ENCODE data around the gene MAP2K7.

MAP2K7 gene

GRCh38 chr19:7883105-7883504 is 20.6 kb upstream of the MAP2K7 start:
- DNase-seq (ENCODE audit: low spot score) (no peak), FAIRE-seq (no peak)

DNA sequence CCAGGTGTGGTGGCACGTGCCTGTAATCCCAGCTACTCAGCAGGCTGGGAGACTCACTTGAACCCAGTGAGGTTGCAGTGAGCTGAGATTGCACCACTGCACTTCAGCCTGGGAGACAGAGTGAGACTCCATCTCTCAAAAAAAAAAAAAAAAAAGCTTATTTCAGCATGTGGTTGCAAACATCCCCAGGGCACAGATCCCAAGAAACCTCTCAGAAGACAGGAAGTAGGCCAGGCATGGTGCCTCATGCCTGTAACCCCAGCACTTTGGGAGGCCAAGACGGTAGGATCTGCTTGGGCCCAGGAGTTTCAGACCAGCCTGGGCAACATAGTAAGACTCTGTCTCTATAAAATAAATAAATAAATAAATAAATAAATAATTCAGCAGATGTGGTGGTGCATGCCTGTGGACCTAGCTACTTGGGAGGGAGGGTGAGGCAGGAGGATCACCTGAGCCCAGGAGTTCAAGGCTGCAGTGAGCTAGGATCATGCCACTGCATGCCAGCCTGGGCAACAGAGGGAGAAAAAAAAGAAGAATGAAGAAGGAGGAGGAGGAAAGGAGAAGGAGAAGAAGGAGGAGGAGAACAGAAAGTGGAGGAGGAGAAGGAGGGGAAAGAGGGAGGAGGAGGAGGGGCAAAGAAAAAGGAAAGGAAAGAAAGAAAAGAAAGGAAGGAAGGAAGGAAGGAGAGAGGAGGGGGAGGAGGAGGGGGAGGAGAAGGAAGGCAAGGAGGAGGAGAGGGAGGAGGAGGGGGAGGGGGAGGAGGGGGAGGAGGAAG is 19.7 kb upstream of the MAP2K7 start:
- FAIRE-seq: no peak
- DNase-seq (ENCODE audit: low spot score): no peak

DNA sequence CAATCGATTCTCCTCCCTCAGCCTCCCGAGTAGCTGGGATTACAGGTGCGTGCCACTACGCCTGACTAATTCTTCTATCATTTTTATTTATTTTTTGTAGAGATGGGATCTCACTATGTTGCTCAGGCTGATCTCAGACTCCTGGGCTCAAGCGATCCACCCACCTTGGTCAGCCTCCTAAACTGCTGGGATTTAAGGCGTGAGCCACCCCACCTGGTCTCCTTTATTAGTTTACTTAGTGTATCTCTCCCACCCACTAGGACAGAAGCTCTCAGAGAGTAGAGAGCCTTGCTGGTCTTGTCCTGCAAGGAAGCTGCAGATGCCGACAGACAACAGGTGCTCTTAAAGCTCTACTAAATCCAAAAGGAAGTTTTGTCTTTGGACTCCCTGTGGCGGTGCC is 17.9 kb upstream of the MAP2K7 start:
- no peak for DNase-seq (ENCODE audit: low spot score)
- no peak for FAIRE-seq

- DNase-seq (ENCODE audit: low spot score) (no peak), FAIRE-seq (no peak)
These were observed 16.1 kb upstream of the MAP2K7 start for GRCh38 chr19:7887408-7888144.

DNA sequence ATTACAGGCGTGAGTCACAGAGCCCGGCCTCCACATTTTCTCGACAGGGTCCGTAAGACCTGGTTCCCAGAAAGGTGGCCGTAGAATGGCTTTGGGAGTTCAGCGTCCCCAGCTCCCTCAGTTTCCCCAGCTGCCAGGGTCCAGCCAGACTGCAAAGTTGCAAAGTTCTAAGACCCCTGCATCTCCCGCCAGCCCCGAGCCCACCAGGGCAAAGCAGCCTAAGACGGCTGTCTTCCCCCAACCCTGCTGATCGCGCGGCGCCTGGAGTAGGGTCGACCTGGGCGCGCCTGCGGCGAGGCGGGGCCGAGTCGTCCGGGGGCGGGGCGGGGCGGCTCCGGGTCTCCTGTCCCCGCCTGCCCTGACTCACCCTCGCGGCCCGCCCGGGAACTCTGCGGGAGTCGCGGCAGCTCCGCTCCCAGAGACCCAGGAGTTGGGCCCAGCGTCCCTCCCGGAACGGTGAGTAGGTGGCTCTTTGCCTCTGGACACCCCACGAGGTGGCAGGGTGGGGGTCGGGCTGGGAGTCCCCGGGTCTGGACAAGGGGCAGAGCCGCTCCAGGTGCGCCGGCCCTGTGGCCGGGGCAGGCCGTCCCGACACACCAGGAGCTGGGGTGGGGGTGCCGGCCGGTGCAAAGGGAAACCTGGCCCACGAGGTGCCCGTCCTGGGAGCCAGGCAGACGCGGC is 15.4 kb upstream of the MAP2K7 start, which contains the start of gene LRRC8E:
TSS of gene LRRC8E (plus strand) at position 366 of the 681 bp plus-strand sequence. CDS start 7,094 bp downstream, outside the sequence.
- FAIRE-seq: no peak
- peak; percentile 56 for DNase-seq (ENCODE audit: low spot score)

DNA sequence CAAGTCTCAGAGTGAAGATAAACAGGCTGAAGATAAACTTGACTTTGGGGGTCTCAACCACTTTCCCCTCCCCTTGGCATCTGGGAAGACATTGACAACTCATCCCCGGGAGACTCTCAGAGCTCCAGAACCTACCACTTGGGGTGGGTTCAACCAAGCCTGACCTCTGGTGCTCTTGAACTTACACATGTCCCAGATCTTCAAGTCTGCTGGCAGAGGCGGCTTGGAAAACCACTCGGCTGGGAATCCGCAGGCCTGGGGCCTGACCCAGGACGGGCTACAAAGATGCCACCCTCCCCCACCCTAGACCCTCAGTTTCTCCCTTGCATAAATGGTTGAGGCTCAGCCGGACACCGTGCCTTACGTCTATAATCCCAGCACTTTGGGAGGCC is 14.9 kb upstream of the MAP2K7 start:
- FAIRE-seq (no peak), DNase-seq (ENCODE audit: low spot score) (no peak)

GRCh38 chr19:7893362-7894101 is 10.1 kb upstream of the MAP2K7 start:
- DNase-seq (ENCODE audit: low spot score) (peak; percentile 71), FAIRE-seq (peak; percentile 76)

- FAIRE-seq (no peak), DNase-seq (ENCODE audit: low spot score) (no peak)
These were observed 8.9 kb upstream of the MAP2K7 start for GRCh38 chr19:7894612-7895309.

DNA sequence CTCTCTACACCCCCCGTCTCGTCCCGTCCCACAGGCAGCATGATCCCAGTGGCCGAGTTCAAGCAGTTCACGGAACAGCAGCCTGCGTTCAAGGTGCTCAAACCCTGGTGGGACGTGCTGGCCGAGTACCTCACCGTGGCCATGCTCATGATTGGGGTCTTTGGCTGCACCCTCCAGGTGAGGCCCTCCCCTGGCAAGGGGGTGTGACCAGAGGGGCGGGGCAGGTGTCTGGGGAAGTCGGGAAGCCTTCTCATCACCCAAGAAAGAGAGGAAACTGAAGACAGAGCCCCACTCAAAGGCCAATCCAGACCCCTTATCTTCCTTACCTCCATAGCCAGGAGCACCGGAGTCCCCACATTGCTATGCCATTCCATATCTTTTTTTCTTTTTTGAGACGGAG is 8.1 kb upstream of the MAP2K7 start:
- FAIRE-seq (no peak), DNase-seq (ENCODE audit: low spot score) (no peak)

GRCh38 chr19:7897292-7897691 is 6.4 kb upstream of the MAP2K7 start:
- DNase-seq (ENCODE audit: low spot score) (no peak), FAIRE-seq (no peak)

DNA sequence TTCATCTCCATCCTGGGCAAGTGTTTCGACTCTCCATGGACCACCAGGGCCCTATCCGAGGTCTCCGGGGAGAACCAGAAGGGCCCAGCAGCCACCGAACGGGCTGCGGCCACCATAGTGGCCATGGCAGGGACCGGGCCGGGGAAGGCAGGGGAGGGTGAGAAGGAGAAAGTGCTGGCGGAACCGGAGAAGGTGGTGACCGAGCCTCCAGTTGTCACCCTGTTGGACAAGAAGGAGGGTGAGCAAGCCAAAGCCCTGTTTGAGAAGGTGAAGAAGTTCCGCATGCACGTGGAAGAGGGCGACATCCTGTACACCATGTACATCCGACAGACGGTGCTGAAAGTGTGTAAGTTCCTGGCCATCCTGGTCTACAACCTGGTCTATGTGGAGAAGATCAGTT is 4.7 kb upstream of the MAP2K7 start:
- no peak for DNase-seq (ENCODE audit: low spot score)
- no peak for FAIRE-seq

DNA sequence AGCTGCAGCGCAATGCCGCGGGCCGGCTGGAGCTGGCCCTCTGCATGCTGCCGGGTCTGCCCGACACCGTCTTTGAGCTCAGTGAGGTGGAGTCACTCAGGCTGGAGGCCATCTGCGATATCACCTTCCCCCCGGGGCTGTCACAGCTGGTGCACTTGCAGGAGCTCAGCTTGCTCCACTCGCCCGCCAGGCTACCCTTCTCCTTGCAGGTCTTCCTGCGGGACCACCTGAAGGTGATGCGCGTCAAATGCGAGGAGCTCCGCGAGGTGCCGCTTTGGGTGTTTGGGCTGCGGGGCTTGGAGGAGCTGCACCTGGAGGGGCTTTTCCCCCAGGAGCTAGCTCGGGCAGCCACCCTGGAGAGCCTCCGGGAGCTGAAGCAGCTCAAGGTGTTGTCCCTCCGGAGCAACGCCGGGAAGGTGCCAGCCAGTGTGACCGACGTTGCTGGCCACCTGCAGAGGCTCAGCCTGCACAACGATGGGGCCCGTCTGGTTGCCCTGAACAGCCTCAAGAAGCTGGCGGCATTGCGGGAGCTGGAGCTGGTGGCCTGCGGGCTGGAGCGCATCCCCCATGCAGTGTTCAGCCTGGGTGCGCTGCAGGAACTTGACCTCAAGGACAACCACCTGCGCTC is 3.8 kb upstream of the MAP2K7 start:
- FAIRE-seq: no peak

GRCh38 chr19:7900401-7900870 is 3.2 kb upstream of the MAP2K7 start:
- DNase-seq (ENCODE audit: low spot score) (no peak), FAIRE-seq (no peak)

More for the DNA sequence above, 3.8 kb upstream of the MAP2K7 start:
- no peak for DNase-seq (ENCODE audit: low spot score)

- FAIRE-seq (no peak), DNase-seq (ENCODE audit: low spot score) (no peak)
These were observed 2.7 kb upstream of the MAP2K7 start for GRCh38 chr19:7900931-7901330.

DNA sequence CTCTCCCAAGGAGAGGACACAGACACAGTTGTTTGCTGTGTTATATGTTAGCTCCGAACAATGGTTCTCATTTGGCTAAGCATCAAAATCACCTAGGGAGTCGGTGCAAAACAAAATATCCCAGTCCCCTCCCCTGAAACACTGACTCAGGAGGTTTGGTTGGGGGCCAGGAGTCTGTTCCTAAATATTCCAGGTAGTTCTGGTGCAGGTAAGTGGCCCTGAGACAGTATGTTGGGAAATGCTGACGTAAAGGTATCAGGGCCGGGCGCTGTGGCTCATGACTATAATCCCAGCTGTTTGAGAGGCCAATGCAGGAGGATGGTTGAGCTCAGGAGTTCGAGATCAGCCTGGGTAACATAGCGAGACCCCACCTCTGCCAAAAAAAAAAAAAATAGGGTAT is 2.3 kb upstream of the MAP2K7 start:
- no peak for FAIRE-seq
- DNase-seq (ENCODE audit: low spot score): no peak

GRCh38 chr19:7902796-7903243 is 857 bp upstream of the MAP2K7 start:
- DNase-seq (ENCODE audit: low spot score) (no peak), FAIRE-seq (no peak)

GRCh38 chr19:7904074-7905020 is 670 bp downstream of the MAP2K7 start:
- DNase-seq (ENCODE audit: low spot score) (no peak), FAIRE-seq (no peak)

GRCh38 chr19:7905268-7905667 is 1.6 kb downstream of the MAP2K7 start:
- DNase-seq (ENCODE audit: low spot score): no peak
- FAIRE-seq: no peak

- DNase-seq (ENCODE audit: low spot score): no peak
- no peak for FAIRE-seq
These were observed 2.2 kb downstream of the MAP2K7 start for GRCh38 chr19:7905859-7906258.
